Endodermal cell (in vitro differentiated cells): Measurements from ENCODE around the gene CALCOCO1. TPM values are rescaled to one million over a fixed set of nuclear protein-coding genes. Genes with fewer than 3 reads are reported as not detected.

Source experiments
- DNase-seq: peaks from one replicate; pipeline ENCODE4 v3.0.0-alpha.2; 2017
- H3K27ac ChIP-seq: 2 replicates; pipeline ENCODE4 v1.5.1; 2013; ENCODE audit warnings: mild to moderate bottlenecking, low read depth, low read length, moderate library complexity
- H3K27me3 ChIP-seq: 2 replicates; pipeline ENCODE4 v1.6.1; 2013; ENCODE audit warnings: mild to moderate bottlenecking, low read length, moderate library complexity; ENCODE audit not compliant: insufficient read depth, control insufficient read depth, poor library complexity, severe bottlenecking
- H3K36me3 ChIP-seq: 2 replicates; pipeline ENCODE4 v1.7.0; 2013; ENCODE audit warnings: mild to moderate bottlenecking, low read length, moderate library complexity; ENCODE audit not compliant: control insufficient read depth, insufficient read depth
- H3K4me1 ChIP-seq: one replicate; pipeline ENCODE4 v1.7.0; 2013; ENCODE audit warnings: low read length; ENCODE audit not compliant: control insufficient read depth, insufficient read depth
- H3K4me3 ChIP-seq: 2 replicates; pipeline ENCODE4 v1.5.1; 2013; ENCODE audit warnings: mild to moderate bottlenecking, low read length, moderate library complexity
- H3K9ac ChIP-seq: 2 replicates; pipeline ENCODE4 v1.6.1; 2013; ENCODE audit warnings: mild to moderate bottlenecking, low read length, moderate library complexity; ENCODE audit not compliant: poor library complexity, severe bottlenecking; ENCODE audit errors: extremely low read depth
- H3K9me3 ChIP-seq: 2 replicates; pipeline ENCODE4 v1.6.1; 2013; ENCODE audit warnings: mild to moderate bottlenecking, low read length, moderate library complexity; ENCODE audit not compliant: control insufficient read depth
- H3K27ac Mint-ChIP-seq: 2 replicates; pipeline ENCODE4 v1.8.0; 2020; ENCODE audit warnings: mixed read lengths
- H3K27me3 Mint-ChIP-seq: 2 replicates; pipeline ENCODE4 v1.8.0; 2021; ENCODE audit warnings: mild to moderate bottlenecking, mixed read lengths; ENCODE audit not compliant: insufficient read depth
- H3K36me3 Mint-ChIP-seq: 2 replicates; pipeline ENCODE4 v1.8.0; 2020; ENCODE audit warnings: low read depth, mixed read lengths
- H3K4me1 Mint-ChIP-seq: 2 replicates; pipeline ENCODE4 v1.8.0; 2020; ENCODE audit warnings: mixed read lengths
- H3K4me3 Mint-ChIP-seq: 2 replicates; pipeline ENCODE4 v1.8.0; 2020; ENCODE audit warnings: mild to moderate bottlenecking, moderate library complexity, mixed read lengths
- H3K9me3 Mint-ChIP-seq: 2 replicates; pipeline ENCODE4 v1.8.0; 2020; ENCODE audit warnings: mild to moderate bottlenecking, mixed read lengths
- CTCF ChIP-seq: fragments of 200-600 bp; sonication (generic); conservative IDR thresholded peaks from 2 replicates; pipeline ENCODE4 v1.5.0; 2021; ENCODE audit warnings: antibody characterized with exemption, mild to moderate bottlenecking
- WGBS, 2 experiments: methylation state at CpG; one replicate each; pipeline versions ENCODE4 v1.1.5 to v1.1.7; 2013; ENCODE audit warnings: missing lambda C conversion rate in 2 of 2, mixed read lengths in 1 of 2; ENCODE audit not compliant: insufficient coverage in 1 of 2, insufficient read length in 1 of 2; 5-methylcytosine and 5-hydroxymethylcytosine counted together
- total RNA-seq, 2 donors: library from RNA; stranded (reverse); fragmentation: NEBNext Ultra II Directional in 1 of 2; extraction: Animal tissue kit (Norgen Biotek cat#: 25700) in 1 of 2; gene quantifications; 2 replicates in 1 of 2; 3 replicates in 1 of 2; pipeline ENCODE4 v1.2.1, GENCODE V29; 2021

CALCOCO1 gene
- total RNA-seq, 2 donors from 2014 or later, result 41.4 to 45.7 TPM

GRCh38 chr12:53726341-53726740 lies 911 bp downstream of the CALCOCO1 start:
- Histone ChIP-seq H3K9me3 (no peaks in the 10 kb centered on the region), H3K4me1 (peaks cover 2% of the 10 kb centered on the region), H3K27ac (no peak overlapping the region), H3K27me3 (peaks cover 4% of the 10 kb centered on the region), H3K9ac (peak overlapping the region; percentile 58), H3K4me3 (peak overlapping the region; percentile 92), H3K36me3 (no peaks in the 10 kb centered on the region)
- peaks cover 6% of the 10 kb centered on the region for H3K27me3 Mint-ChIP-seq
- no peak for DNase-seq
- peak overlapping the region; percentile 94 for H3K4me3 Mint-ChIP-seq
- H3K27ac Mint-ChIP-seq, result no peak overlapping the region
- no peak for TF ChIP-seq CTCF
- no peaks in the 10 kb centered on the region for H3K9me3 Mint-ChIP-seq
- 59% methylated on average over 2 of the region's 2 CpGs; no CpG with 5 or more reads in 1 of the 2 experiments for WGBS, 2 experiments
- H3K36me3 Mint-ChIP-seq, result peaks cover 10% of the 10 kb centered on the region
- H3K4me1 Mint-ChIP-seq, result peaks cover 17% of the 10 kb centered on the region

DNA sequence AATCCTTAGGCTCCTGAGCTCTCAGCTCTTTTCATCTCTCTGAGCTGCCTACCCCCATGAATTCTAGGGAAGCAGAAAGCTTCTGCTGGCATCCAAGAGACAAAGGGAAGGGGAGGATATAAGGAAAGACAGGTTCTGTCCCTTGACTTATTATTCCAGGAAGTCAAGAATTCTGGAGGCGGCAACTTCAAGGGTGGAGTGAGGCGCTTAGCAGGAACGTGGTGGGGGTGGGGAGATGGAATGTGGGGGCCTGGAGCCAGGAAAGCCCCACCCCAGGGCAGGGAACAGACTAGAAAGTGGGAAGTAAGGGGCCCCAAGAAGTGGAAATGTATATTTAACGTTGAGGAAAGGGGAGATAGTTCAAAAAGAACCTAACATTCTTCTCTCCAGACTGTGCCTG lies 1.4 kb downstream of the CALCOCO1 start:
- H3K27me3 Mint-ChIP-seq, result peaks cover under 1% of the 10 kb centered on the region
- Histone ChIP-seq H3K27me3 (no peaks in the 10 kb centered on the region), H3K36me3 (peaks cover 3% of the 10 kb centered on the region), H3K9me3 (no peaks in the 10 kb centered on the region), H3K4me1 (peaks cover 2% of the 10 kb centered on the region), H3K9ac (no peak overlapping the region), H3K4me3 (peak overlapping the region; percentile 92), H3K27ac (no peak overlapping the region)
- DNase-seq, result no peak
- TF ChIP-seq CTCF, result no peak
- peak overlapping the region; percentile 94 for H3K4me3 Mint-ChIP-seq
- H3K4me1 Mint-ChIP-seq, result peaks cover 17% of the 10 kb centered on the region
- peaks cover 10% of the 10 kb centered on the region for H3K36me3 Mint-ChIP-seq
- H3K9me3 Mint-ChIP-seq, result no peaks in the 10 kb centered on the region
- WGBS, 2 experiments, result 20 to 55% methylated on average over 1 to 3 of the region's 4 CpGs
- H3K27ac Mint-ChIP-seq, result no peak overlapping the region

GRCh38 chr12:53722450-53723041 lies 4.7 kb downstream of the CALCOCO1 start:
- Mint-ChIP-seq H3K4me1 (peaks cover 5% of the 10 kb centered on the region), H3K9me3 (no peaks in the 10 kb centered on the region), H3K36me3 (peaks cover 22% of the 10 kb centered on the region), H3K4me3 (no peak overlapping the region), H3K27ac (no peak overlapping the region), H3K27me3 (no peaks in the 10 kb centered on the region)
- 81 to 97% methylated on average over 2 to 3 of the region's 3 CpGs for WGBS, 2 experiments
- Histone ChIP-seq H3K4me1 (peaks cover 2% of the 10 kb centered on the region), H3K27me3 (no peaks in the 10 kb centered on the region), H3K9ac (no peak overlapping the region), H3K36me3 (peaks cover 3% of the 10 kb centered on the region), H3K9me3 (no peaks in the 10 kb centered on the region), H3K4me3 (no peak overlapping the region), H3K27ac (no peak overlapping the region)
- TF ChIP-seq CTCF, result no peak
- no peak for DNase-seq
